ENCODE data around the gene IGFL1. TPM values are rescaled to one million over a fixed set of nuclear protein-coding genes. Genes with fewer than 3 reads are reported as not detected.
A peak's percentile ranks its signal among the peaks of the same experiment; 100 is the strongest.
"Not testable (repeated sequence)": the region's sequence is repeated elsewhere in the genome, so short reads cannot be mapped to it uniquely, and the experiment has no call there.

IGFL1 gene
- total RNA-seq, 1 experiment from 2014 or later, result not detected

GRCh38 chr19:46221981-46222610 is 7.4 kb upstream of the IGFL1 start:
- peak; percentile 67 for DNase-seq (ENCODE audit: low read depth)

- peak; percentile 14 for DNase-seq (ENCODE audit: low read depth)
Observed at GRCh38 chr19:46223787-46224186, 5.8 kb upstream of the IGFL1 start.

DNA sequence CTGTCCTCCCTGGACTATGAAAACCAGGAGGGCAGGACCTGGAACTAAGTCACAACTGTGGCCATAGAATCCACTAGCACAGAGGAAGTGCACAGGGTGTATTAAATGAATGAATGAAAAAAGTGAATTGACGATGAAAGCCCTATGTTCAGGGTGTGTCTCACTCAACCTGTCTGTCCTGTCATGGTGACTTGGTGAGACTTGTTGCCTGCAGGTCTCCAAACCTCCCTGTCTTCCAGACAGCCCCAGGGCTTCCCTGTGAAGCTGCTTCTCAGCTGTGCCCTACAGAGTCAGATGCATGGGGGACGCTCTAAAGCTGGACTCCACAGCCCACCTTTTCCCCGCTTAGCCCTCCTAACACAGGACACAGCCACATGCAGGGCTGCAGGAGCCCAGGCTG is 4.8 kb upstream of the IGFL1 start:
- DNase-seq (ENCODE audit: low read depth), result no peak

- no peak for DNase-seq (ENCODE audit: low read depth)
Observed at GRCh38 chr19:46225558-46226004, 4.0 kb upstream of the IGFL1 start.

DNA sequence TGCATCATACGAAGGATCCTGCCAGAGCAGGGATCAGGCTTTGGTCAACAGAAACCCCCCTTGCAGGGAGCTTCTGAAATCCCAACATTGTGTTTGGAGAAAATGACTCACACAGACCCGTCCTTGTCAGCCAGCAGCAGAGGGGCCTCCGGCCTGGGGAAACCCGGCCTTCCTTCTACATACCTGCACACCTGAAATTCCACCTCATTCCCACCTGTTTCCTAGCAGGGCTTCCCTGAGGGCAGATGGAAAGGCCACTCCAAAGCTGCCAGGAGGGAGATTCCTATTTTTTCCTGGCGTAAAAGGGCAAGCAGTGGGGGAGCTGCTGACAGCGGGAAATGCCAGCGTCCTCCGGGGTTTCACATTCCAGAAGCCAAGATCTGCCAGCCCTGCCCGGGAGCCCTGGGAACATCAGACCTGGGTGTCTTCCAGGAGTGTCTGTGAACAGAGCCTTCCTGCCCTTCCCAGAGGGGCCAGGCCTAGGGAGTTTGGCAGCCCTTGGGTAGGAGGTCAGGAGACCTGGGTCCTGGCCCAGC is 3.0 kb upstream of the IGFL1 start:
- no peak for DNase-seq (ENCODE audit: low read depth)

- no peak for DNase-seq (ENCODE audit: low read depth)
Observed at GRCh38 chr19:46232029-46232428, 2.5 kb downstream of the IGFL1 start.

DNA sequence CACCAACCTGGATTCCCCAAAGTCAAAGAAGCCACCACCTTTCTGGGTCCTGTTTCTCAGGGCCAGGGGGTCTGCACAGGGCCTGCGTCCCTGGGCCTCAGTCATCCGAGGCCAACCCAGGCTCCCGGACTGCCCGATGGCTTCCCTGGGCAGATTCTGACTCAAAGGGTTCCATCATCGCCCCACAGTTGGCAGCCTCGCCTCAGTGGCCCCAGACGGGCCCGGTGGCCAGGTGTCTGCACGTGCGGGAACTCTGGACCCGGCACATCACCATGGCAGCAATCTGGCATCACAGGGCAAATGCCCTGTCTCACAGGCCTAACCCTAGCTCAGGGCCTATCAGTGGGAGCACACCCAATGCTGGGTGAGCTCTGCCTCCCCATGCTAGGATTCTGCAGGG is 2.9 kb downstream of the IGFL1 start:
- DNase-seq (ENCODE audit: low read depth), result no peak

DNA sequence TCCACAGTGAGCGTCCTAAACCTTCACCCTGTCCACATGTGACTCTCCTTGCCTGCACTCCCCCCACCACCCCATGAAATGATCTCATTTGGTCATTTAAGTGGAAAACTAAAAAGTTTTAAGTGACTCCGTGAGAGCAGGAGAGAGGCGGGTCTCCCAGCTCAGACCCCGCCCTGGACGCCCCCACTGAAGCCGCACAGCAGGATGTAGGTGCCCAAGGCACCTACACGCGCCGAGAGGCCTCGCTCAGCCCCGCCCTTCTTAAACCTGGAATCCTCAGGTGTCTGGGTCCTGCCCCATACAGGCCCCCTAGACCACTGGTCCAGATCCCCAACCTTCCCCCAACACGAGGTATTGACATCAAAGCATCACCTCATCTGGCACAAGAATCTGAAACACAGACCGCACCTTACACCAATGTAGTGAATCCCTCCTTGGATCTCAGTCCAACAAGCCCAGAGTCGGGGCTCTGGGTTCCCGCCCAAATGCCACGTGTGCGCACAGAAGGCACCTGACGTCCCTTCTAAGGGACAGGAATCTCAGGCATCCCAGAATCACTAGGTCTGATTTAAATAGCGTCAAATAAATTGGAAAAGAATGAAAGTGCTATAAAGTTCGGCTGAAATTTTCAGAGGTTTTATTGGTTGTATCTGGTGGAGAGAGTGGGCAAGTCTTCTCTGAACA is 3.5 kb downstream of the IGFL1 start:
- no peak for DNase-seq (ENCODE audit: low read depth)

DNA sequence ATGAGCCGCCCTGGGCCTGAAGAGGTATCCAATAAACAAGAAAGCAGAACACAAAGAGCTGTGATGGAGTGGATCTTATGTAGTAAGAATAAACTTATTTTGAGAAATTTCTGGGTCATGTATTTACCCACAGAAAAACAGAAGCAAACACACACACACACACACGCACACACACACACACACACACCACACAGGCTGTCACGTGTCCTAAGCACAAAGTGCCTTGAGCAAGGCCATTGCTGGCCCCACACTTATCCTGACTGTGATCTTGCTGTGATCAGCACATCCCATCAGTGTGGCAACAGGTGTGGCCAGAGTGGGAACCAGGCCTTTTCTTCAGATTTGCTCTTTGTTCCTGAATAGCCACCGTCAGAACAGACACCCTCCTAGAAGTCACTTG is 4.3 kb downstream of the IGFL1 start:
- not testable (repeated sequence) for DNase-seq (ENCODE audit: low read depth)

DNA sequence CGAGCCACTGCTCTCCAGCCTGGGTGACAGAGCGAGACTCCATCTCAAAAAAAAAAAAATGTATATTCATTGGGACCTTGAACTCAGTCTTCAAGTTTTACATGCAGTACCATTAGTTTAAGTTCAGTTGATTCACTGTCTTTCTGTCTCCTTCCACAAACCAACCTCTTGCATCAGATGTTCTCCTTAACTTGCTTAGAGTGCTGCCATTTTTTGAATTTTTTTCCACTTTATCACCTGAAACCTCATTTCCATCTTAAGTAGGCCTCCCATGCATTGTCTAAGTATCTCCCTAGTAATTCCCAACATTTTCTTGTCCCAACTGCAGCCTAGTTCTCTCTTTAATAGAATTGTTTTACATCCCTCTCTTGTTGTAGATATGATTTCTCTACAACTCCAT is 8.6 kb downstream of the IGFL1 start:
- DNase-seq (ENCODE audit: low read depth), result not testable (repeated sequence)

DNA sequence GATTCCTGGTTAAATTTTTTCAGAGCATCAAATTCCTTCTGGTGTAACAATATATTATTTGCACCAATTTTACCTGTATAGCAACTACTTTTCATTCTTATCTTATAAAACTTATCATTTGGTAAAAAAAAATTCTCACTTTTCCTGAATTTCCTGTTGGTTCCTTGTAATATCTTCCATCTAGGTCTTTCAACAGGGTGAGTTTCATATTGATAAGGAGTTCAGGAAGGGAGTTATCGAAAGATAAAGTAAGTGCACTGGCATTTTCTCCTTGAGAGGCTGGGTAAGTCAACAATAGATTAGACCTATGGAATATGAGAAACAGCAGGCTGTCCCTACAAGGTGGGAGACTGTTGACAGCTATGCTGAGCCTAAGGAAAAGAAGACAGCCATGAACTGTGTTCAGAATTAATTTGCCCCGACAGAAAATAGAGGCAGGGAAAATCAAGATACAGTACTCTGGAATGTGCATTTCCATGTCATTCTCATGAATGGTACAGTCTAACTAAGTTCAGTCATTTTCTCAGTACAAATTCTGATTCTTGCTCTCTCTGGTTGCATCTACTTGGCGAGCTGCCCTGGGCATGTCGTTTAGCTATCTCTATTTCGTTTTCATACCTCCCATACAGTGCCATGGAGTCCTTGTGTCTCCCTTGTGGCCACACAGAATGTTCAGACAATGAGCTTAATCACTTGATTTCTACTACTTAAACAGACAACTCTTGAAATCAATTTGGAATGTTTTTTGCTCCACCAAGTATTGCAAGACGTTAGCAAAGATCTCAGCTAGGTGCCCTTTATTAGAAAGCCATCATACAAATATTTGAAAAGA is 9.9 kb downstream of the IGFL1 start:
- DNase-seq (ENCODE audit: low read depth), result no peak

GRCh38 chr19:46240693-46241092 is 11.2 kb downstream of the IGFL1 start:
- no peak for DNase-seq (ENCODE audit: low read depth)

DNA sequence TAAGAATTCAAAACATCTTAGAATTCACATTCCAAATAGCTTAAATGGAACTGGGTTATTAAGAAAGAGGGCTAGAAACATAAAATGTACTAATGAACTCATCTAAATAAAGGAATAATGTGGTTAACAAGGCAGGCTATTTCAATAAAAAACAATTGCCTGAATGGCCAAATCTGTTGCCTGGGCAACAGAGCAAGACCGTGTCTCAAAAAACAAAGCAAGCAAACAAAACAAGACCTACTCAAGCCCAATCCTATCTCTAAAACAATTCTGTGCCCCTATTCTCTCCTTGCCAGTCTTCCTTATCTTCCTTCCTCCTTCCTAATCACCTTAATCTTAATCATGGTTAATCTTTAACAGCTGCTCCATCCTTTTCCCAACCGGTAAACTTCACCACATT is 12.1 kb downstream of the IGFL1 start:
- DNase-seq (ENCODE audit: low read depth), result no peak

DNA sequence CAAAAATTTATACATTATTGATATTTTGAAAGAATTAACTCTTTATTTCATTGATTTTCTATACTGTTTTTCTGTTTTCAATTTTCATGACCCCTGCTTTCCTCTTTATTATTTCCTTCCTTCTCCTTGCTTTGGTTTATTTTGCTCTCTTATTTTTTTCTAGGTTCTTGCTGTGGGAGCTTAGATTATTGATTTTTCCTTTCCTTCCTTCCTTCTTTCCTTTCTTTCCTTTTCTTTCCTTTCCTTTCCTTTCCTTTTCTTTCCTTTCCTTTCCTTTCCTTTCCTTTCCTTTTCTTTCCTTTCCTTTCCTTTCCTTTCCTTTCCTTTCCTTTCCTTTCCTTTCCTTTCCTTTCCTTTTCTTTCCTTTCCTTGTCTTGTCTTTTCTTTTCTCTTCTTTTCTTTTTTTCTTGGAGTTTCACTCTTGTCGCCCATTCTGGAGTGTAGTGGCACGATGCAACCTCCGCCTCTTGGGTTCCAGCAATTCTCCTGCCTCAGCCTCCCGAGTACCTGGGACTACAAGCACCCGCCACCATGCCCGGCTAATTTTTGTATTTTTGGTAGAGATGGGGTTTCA is 13.6 kb downstream of the IGFL1 start:
- not testable (repeated sequence) for DNase-seq (ENCODE audit: low read depth)

- no peak for DNase-seq (ENCODE audit: low read depth)
Observed at GRCh38 chr19:46250076-46250735, 20.7 kb downstream of the IGFL1 start.

DNA sequence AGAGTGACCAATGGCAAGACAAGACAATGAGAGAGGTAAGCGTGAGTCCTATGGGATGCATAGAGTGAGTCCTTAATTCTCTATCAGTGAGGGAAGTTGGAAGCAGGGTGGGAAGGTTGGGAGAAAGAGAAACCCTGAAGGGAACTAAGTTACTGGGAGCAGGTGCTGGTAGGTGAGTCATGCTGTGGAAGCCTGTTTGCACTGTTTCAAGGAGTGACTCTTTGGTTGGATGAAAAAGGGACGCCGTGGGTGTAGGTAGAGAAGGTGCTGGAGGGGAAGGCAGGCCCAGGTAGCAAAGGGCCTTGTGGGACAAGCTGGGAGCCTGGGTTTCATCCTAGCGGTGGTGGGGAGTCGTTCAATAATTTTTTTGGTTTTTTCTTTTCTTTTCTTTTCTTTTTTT is 21.9 kb downstream of the IGFL1 start:
- no peak for DNase-seq (ENCODE audit: low read depth)

DNA sequence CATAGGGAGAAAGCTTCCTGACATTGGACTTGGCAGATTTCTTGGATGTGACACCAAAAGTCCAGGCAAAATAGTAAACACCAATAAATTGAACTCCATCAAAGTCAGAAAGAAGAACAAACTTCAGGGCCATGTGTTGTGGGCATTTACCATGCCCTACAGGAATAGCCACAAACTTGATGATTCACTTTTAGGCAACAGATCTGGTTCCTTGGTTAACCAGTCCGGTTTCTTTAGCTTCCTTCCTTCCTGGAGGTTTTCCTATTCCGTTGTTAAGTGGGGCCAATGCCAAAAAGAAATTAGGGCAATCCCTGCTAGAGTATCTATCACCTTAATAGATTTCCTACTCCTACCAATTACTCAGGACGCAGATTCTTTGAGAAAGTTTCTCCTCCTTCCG is 25.2 kb downstream of the IGFL1 start:
- peak; percentile 44 for DNase-seq (ENCODE audit: low read depth)

DNA sequence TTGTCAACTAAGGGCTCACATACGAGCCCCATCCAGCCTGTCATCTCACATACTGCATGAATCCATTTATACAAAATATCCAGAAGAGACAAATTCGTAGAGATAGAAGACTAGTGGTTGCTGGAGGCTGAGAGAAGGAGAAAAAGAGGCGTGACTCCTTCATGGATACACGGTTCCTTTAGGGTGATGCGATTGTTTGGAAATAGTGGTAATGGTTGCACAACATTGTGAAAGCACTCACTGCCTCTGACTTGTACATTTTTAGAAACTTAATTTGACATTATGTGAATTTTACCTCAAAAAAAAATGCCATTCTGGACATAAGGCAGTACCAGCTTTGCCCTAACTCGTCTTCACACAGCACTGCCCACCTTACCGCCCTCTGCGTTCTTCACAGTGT is 27.3 kb downstream of the IGFL1 start:
- peak; percentile 19 for DNase-seq (ENCODE audit: low read depth)

- DNase-seq (ENCODE audit: low read depth), result not testable (repeated sequence)
Observed at GRCh38 chr19:46261501-46261900, 32.0 kb downstream of the IGFL1 start.

DNA sequence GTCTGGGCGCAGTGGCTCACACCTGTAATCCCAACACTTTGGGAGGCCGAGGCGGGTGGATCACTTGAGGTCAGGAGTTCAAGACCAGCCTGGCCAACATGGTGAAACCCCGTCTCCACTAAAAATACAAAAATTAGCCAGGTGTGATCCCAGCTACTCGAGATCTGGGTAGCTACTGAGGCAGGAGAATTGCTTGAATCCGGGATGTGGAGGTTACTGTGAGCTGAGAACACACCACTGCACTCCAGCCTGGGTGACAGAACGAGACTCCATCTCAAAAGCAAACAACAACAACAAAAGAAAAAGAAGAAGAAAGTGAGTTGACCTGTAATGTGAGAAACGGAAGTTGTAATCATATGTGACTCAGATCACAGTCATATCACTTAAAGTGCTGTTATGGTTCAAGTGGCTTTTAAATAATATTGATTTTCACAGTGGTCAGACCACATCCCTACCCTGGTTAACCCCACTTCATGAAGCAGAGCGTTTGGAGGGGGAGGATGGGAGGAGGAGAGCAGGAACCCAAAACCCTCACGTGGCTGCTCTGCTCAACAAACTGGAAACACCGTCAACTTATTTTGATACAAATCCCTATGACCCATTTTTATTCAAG is 33.2 kb downstream of the IGFL1 start:
- DNase-seq (ENCODE audit: low read depth), result peak; percentile 87

- not testable (repeated sequence) for DNase-seq (ENCODE audit: low read depth)
Observed at GRCh38 chr19:46264801-46265200, 35.3 kb downstream of the IGFL1 start.
